Measurements from ENCODE around the gene NSUN2. TPM values are rescaled to one million over a fixed set of nuclear protein-coding genes. Genes with fewer than 3 reads are reported as not detected.

NSUN2 gene
- total RNA-seq, 4 donors from 2014 or later = 25.7 to 42.8 (median 39.1) TPM

GRCh38 chr5:6565492-6565891, 67.4 kb downstream of the NSUN2 start:
- 100% methylated on average over 3 of the region's 3 CpGs for WGBS

GRCh38 chr5:6557807-6558575, 74.9 kb downstream of the NSUN2 start:
- intact Hi-C loops (cut with DNase I) = no loop called here
- no peak overlapping the region for H3K4me3 ChIP-seq

More at GRCh38 chr5:6565492-6565891, 67.4 kb downstream of the NSUN2 start:
- peaks cover 0 to 3% (median 0%) of the 10 kb centered on the region in 4 donors for H3K9me3 ChIP-seq
- no peaks in the 10 kb centered on the region for H3K4me1 ChIP-seq
- intact Hi-C loops (cut with DNase I) = no loop called here
- H3K36me3 ChIP-seq = no peaks in the 10 kb centered on the region
- H3K27me3 ChIP-seq = peaks cover 0 to 12% (median 1%) of the 10 kb centered on the region in 4 donors
- TF ChIP-seq CTCF (IDR thresholded peaks at IDR 0.05) = no peak
- no peak for TF ChIP-seq POLR2A (IDR thresholded peaks at IDR 0.05; ENCODE audit: low read depth)
- no peak for TF ChIP-seq POLR2AphosphoS5 (IDR thresholded peaks at IDR 0.05)
- no peak for TF ChIP-seq EP300 (IDR thresholded peaks at IDR 0.05)
- H3K27ac ChIP-seq (replicated peaks in 1 of 4) = no peak overlapping the region
- no peak overlapping the region for H3K4me3 ChIP-seq
- DNase-seq (ENCODE audit: extremely low spot score) = peak; percentile 55

GRCh38 chr5:6556802-6557102, 76.1 kb downstream of the NSUN2 start:
- Histone ChIP-seq H3K27me3 (peaks cover 0 to 14% (median 0%) of the 10 kb centered on the region in 4 donors), H3K4me3 (no peak overlapping the region), H3K36me3 (no peaks in the 10 kb centered on the region), H3K27ac (replicated peaks in 1 of 4) (no peak overlapping the region), H3K4me1 (no peaks in the 10 kb centered on the region), H3K9me3 (peaks cover 0 to 3% (median 0%) of the 10 kb centered on the region in 4 donors)
- 67% methylated on average over 1 of the region's 1 CpG for WGBS
- DNase-seq (ENCODE audit: extremely low spot score) = peak; percentile 50
- no peak for TF ChIP-seq POLR2A (IDR thresholded peaks at IDR 0.05; ENCODE audit: low read depth)
- TF ChIP-seq EP300 (IDR thresholded peaks at IDR 0.05) = no peak
- no peak for TF ChIP-seq POLR2AphosphoS5 (IDR thresholded peaks at IDR 0.05)
- no peak for TF ChIP-seq CTCF (IDR thresholded peaks at IDR 0.05)
- intact Hi-C loops (cut with DNase I) = no loop called here

More at GRCh38 chr5:6557807-6558575, 74.9 kb downstream of the NSUN2 start:
- no peak for TF ChIP-seq CTCF (IDR thresholded peaks at IDR 0.05)
- TF ChIP-seq EP300 (IDR thresholded peaks at IDR 0.05) = no peak
- TF ChIP-seq POLR2AphosphoS5 (IDR thresholded peaks at IDR 0.05) = no peak
- TF ChIP-seq POLR2A (IDR thresholded peaks at IDR 0.05; ENCODE audit: low read depth) = no peak
- Histone ChIP-seq H3K36me3 (no peaks in the 10 kb centered on the region), H3K27ac (replicated peaks in 1 of 4) (no peak overlapping the region), H3K9me3 (peaks cover 0 to 3% (median 0%) of the 10 kb centered on the region in 4 donors), H3K27me3 (peaks cover 0 to 9% (median 0%) of the 10 kb centered on the region in 4 donors), H3K4me1 (no peaks in the 10 kb centered on the region)
- 90% methylated on average over 6 of the region's 6 CpGs for WGBS
- DNase-seq (ENCODE audit: extremely low spot score) = peak; percentile 77

GRCh38 chr5:6556089-6556801, 76.6 kb downstream of the NSUN2 start:
- DNase-seq (ENCODE audit: extremely low spot score) = peak; percentile 70
- Histone ChIP-seq H3K27ac (replicated peaks in 1 of 4) (no peak overlapping the region), H3K27me3 (peaks cover 0 to 14% (median 0%) of the 10 kb centered on the region in 4 donors), H3K4me3 (no peak overlapping the region), H3K36me3 (no peaks in the 10 kb centered on the region), H3K4me1 (no peaks in the 10 kb centered on the region), H3K9me3 (peaks cover 0 to 3% (median 0%) of the 10 kb centered on the region in 4 donors)
- no peak for TF ChIP-seq POLR2AphosphoS5 (IDR thresholded peaks at IDR 0.05)
- TF ChIP-seq CTCF (IDR thresholded peaks at IDR 0.05) = no peak
- no peak for TF ChIP-seq EP300 (IDR thresholded peaks at IDR 0.05)
- no peak for TF ChIP-seq POLR2A (IDR thresholded peaks at IDR 0.05; ENCODE audit: low read depth)
- intact Hi-C loops (cut with DNase I) = no loop called here
- WGBS = 88% methylated on average over 6 of the region's 8 CpGs

All from esophagus muscularis mucosa (tissue), 4 donors.